K562 (cell line): ENCODE measurements around the gene ZNF597. TPM values are rescaled to one million over a fixed set of nuclear protein-coding genes. Genes with fewer than 3 reads are reported as not detected.

Source experiments
- ARID1B ChIP-seq: fragments of 450-650 bp; IDR thresholded peaks from 2 replicates; pipeline ENCODE4 v1.6.1; 2016; ENCODE audit warnings: antibody characterized with exemption, mild to moderate bottlenecking, inconsistent platforms
- ASH1L ChIP-seq: fragments of 450-650 bp; IDR thresholded peaks from 2 replicates; pipeline ENCODE4 v1.6.1; 2018; ENCODE audit warnings: borderline replicate concordance, mild to moderate bottlenecking, low read depth; ENCODE audit not compliant: partially characterized antibody
- BRCA1 ChIP-seq, 2 experiments: fragments of 450-650 bp in 1 of 2; sonication (generic) in 1 of 2; formaldehyde crosslinking in 1 of 2; IDR thresholded peaks; 2 replicates each; pipeline versions ENCODE4 v1.5.0 to v1.6.1; 2017 to 2020; ENCODE audit warnings: mild to moderate bottlenecking in 1 of 2, missing genetic modification reagents in 1 of 2
- CC2D1A ChIP-seq: fragments of 450-650 bp; IDR thresholded peaks from 2 replicates; pipeline ENCODE4 v1.6.1; 2017; ENCODE audit warnings: mild to moderate bottlenecking
- CREB3 ChIP-seq: fragments of 450-650 bp; conservative IDR thresholded peaks from 2 replicates; pipeline ENCODE4 v1.6.1; 2016; ENCODE audit warnings: missing genetic modification characterization, low read depth, mild to moderate bottlenecking, missing compliant biosample characterization, moderate library complexity
- DACH1 ChIP-seq: fragments of 450-650 bp; IDR thresholded peaks from 2 replicates; pipeline ENCODE4 v1.6.1; 2018; ENCODE audit not compliant: partially characterized antibody
- HNRNPLL ChIP-seq: fragments of 200-400 bp; formaldehyde crosslinking; IDR thresholded peaks from 2 replicates; pipeline ENCODE4 v1.6.1; 2017; ENCODE audit warnings: low read length, low read depth, mild to moderate bottlenecking; ENCODE audit not compliant: poor library complexity, severe bottlenecking
- HSF4 ChIP-seq: fragments of 250-450 bp; sonication (Bioruptor Pico); IDR thresholded peaks from 2 replicates; pipeline ENCODE4 v2.1.2; 2022; ENCODE audit warnings: mild to moderate bottlenecking, moderate library complexity, borderline replicate concordance
- IRF2 ChIP-seq: sonication (generic); formaldehyde crosslinking; IDR thresholded peaks from 2 replicates; pipeline ENCODE4 v1.8.1; 2022; ENCODE audit warnings: mild to moderate bottlenecking, missing genetic modification reagents
- MBD1 ChIP-seq: fragments of 250-450 bp; sonication (Bioruptor Pico); IDR thresholded peaks from 2 replicates; pipeline ENCODE4 v1.8.0; 2022; ENCODE audit warnings: inconsistent platforms
- NKRF ChIP-seq: fragments of 450-650 bp; IDR thresholded peaks from 2 replicates; pipeline ENCODE4 v1.6.1; 2016; ENCODE audit warnings: borderline replicate concordance
- PHF20 ChIP-seq: fragments of 450-650 bp; IDR thresholded peaks from 2 replicates; pipeline ENCODE4 v1.6.1; 2018; ENCODE audit not compliant: partially characterized antibody
- SFPQ ChIP-seq: fragments of 200-400 bp; formaldehyde crosslinking; IDR thresholded peaks from 2 replicates; pipeline ENCODE4 v1.6.1; 2017; ENCODE audit warnings: mild to moderate bottlenecking, low read depth, low read length, moderate library complexity
- STAT6 ChIP-seq: sonication (generic); formaldehyde crosslinking; IDR thresholded peaks from 2 replicates; pipeline ENCODE4 v1.8.1; 2023; ENCODE audit warnings: mild to moderate bottlenecking, missing genetic modification reagents
- SUPT5H ChIP-seq: fragments of 450-650 bp; IDR thresholded peaks from 2 replicates; pipeline ENCODE4 v1.6.1; 2016
- ZFX ChIP-seq: sonication (generic); formaldehyde crosslinking; IDR thresholded peaks from 2 replicates; pipeline ENCODE4 v1.8.0; 2022; ENCODE audit warnings: mild to moderate bottlenecking, missing genetic modification reagents, moderate library complexity
- ZNF280B ChIP-seq: fragments of 250-450 bp; sonication (Bioruptor Pico); IDR thresholded peaks from 2 replicates; pipeline ENCODE4 v1.5.1; 2021; ENCODE audit warnings: mild to moderate bottlenecking
- polyA plus RNA-seq, 8 experiments: library from polyadenylated mRNA; depleted of rRNA in 4 of 8; stranded (reverse) in 5 of 8; unstranded in 3 of 8; fragments of >200 nt; fragmentation: Nextera tagmentation in 2 of 8; fragmentation: Illumina TruSeq in 1 of 8; extraction: Ambion mirVana in 2 of 8; extraction: Trizol in 1 of 8; gene quantifications; 2 replicates each; pipeline versions ENCODE4 v1.2.1 to v1.2.3, GENCODE V29; 2011 to 2014; ENCODE audit warnings: inconsistent platforms in 1 of 8, missing spikeins in 1 of 8
- total RNA-seq, 7 experiments: library from RNA; depleted of rRNA in 6 of 7; stranded (reverse); fragments of >200 nt in 6 of 7; fragmentation: Illumina TruSeq in 2 of 7; extraction: Trizol in 2 of 7; gene quantifications; 2 replicates each; pipeline versions ENCODE4 v1.2.1 to v1.2.3, GENCODE V29; 2011 to 2021; ENCODE audit warnings: low replicate concordance in 1 of 7

The ZNF597 gene
- total and polyA plus RNA-seq, 9 of the 15 experiments (the other 6 are each of a cell fraction or from before 2014, with no cell fraction given), result 0.14 to 0.68 (median 0.42) TPM

GRCh38 chr16:3388325-3388724 is 55.0 kb downstream of the ZNF597 start (continued):
- TF ChIP-seq ZNF280B (CRISPR knock-in tag) (no peak), BRCA1 (IDR thresholded peaks at IDR 0.05) (no peak), BRCA1 (CRISPR knock-in tag; IDR thresholded peaks at IDR 0.05) (no peak), IRF2 (no peak), CC2D1A (peak; percentile 38; the same call in 1 of the 2 replicates), PHF20 (no peak), STAT6 (CRISPR knock-in tag) (no peak), NKRF (no peak), MBD1 (CRISPR knock-in tag) (no peak), CREB3 (tag) (no peak), HSF4 (no peak), ARID1B (peak; percentile 97), DACH1 (no peak), SFPQ (no peak), ZFX (CRISPR knock-in tag) (no peak), ASH1L (no peak), HNRNPLL (no peak), SUPT5H (no peak)
